GM23338 (cell line): ENCODE results near the gene AQP9.
"Not testable (repeated sequence)": the region's sequence is repeated elsewhere in the genome, so short reads cannot be mapped to it uniquely, and the experiment has no call there.

ENCODE experiments used
- CREB1 ChIP-seq: fragments of 250-450 bp; sonication (Bioruptor Pico); IDR thresholded peaks from 2 replicates; pipeline ENCODE4 v1.5.0; 2020; ENCODE audit warnings: low read depth, mild to moderate bottlenecking, moderate library complexity
- EZH2 ChIP-seq: fragments of 200-600 bp; sonication (generic); IDR thresholded peaks from one replicate; pipeline ENCODE4 v1.8.0; 2017; ENCODE audit warnings: antibody characterized with exemption, mild to moderate bottlenecking, low read depth; ENCODE audit not compliant: unreplicated experiment
- EZH2phosphoT487 ChIP-seq: fragments of 200-600 bp; sonication (generic); IDR thresholded peaks from one replicate; pipeline ENCODE4 v1.8.1; 2018; ENCODE audit warnings: antibody characterized with exemption; ENCODE audit not compliant: unreplicated experiment
- JUNB ChIP-seq: IDR thresholded peaks from one replicate; pipeline ENCODE4 v1.6.1; 2016; ENCODE audit warnings: antibody characterized with exemption; ENCODE audit not compliant: unreplicated experiment
- POLR2AphosphoS5 ChIP-seq: IDR thresholded peaks from 2 replicates; pipeline ENCODE4 v1.6.1; 2016; ENCODE audit warnings: antibody characterized with exemption, low read depth
- REST ChIP-seq: IDR thresholded peaks from one replicate; pipeline ENCODE4 v1.6.1; 2018; ENCODE audit warnings: antibody characterized with exemption; ENCODE audit not compliant: unreplicated experiment
- STAT1 ChIP-seq: IDR thresholded peaks from one replicate; pipeline ENCODE4 v1.6.1; 2016; ENCODE audit warnings: antibody characterized with exemption; ENCODE audit not compliant: unreplicated experiment
- ZNF114 ChIP-seq: fragments of 250-450 bp; sonication (Bioruptor Pico); IDR thresholded peaks from 2 replicates; pipeline ENCODE4 v1.5.0; 2020; ENCODE audit warnings: mild to moderate bottlenecking, moderate library complexity
- ZNF331 ChIP-seq: fragments of 250-450 bp; sonication (Bioruptor Pico); IDR thresholded peaks from 2 replicates; pipeline ENCODE4 v1.5.0; 2020; ENCODE audit warnings: low read depth, mild to moderate bottlenecking, moderate library complexity
- ZNF462 ChIP-seq: fragments of 250-450 bp; sonication (Bioruptor Pico); IDR thresholded peaks from 2 replicates; pipeline ENCODE4 v1.5.0; 2020; ENCODE audit warnings: mild to moderate bottlenecking, moderate library complexity
- TF ChIP-seq, protein P1 (sequence below), 2 experiments: fragments of 200-600 bp in 1 of 2; sonication (generic) in 1 of 2; conservative IDR thresholded peaks; 2 replicates each; pipeline versions ENCODE4 v1.5.1 to v1.6.1; 2016 to 2017; ENCODE audit warnings: antibody characterized with exemption in 2 of 2, low read depth in 2 of 2, mild to moderate bottlenecking in 2 of 2, moderate library complexity in 1 of 2

DNA sequence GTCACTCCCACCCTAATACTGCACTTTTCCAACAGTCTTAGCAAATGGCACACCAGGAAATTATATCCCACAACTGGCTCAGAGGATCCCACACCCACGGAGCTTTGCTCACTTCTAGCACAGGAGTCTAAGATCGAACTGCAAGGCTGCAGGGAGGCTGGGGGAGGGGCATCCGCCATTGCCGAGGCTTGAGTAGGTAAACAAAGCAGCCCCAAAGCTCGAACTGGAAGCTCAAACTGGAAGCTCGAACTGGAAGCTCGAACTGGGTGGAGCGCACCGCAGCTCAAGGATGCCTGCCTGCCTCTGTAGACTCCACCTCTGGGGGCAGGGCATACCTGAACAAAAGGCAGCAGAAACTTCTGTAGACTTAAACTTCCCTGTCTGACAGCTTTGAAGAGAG is 55.5 kb downstream of the AQP9 start:
- TF ChIP-seq, protein P1, sequence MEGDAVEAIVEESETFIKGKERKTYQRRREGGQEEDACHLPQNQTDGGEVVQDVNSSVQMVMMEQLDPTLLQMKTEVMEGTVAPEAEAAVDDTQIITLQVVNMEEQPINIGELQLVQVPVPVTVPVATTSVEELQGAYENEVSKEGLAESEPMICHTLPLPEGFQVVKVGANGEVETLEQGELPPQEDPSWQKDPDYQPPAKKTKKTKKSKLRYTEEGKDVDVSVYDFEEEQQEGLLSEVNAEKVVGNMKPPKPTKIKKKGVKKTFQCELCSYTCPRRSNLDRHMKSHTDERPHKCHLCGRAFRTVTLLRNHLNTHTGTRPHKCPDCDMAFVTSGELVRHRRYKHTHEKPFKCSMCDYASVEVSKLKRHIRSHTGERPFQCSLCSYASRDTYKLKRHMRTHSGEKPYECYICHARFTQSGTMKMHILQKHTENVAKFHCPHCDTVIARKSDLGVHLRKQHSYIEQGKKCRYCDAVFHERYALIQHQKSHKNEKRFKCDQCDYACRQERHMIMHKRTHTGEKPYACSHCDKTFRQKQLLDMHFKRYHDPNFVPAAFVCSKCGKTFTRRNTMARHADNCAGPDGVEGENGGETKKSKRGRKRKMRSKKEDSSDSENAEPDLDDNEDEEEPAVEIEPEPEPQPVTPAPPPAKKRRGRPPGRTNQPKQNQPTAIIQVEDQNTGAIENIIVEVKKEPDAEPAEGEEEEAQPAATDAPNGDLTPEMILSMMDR (conservative IDR thresholded peaks at IDR 0.05; ENCODE audit: low read depth in 2 of 2), result not testable (repeated sequence)
- TF ChIP-seq EZH2; ZNF462; CREB1 (CRISPR knock-in tag); JUNB; ZNF114 (CRISPR knock-in tag); POLR2AphosphoS5; REST; EZH2phosphoT487; ZNF331 (CRISPR knock-in tag); STAT1: not testable (repeated sequence)
